Cardiac muscle cell (in vitro differentiated cells and primary cell): ENCODE measurements around the gene PLEKHA6. TPM values are rescaled to one million over a fixed set of nuclear protein-coding genes. Genes with fewer than 3 reads are reported as not detected.

ENCODE experiments used
- DNase-seq, 2 donors: peaks; one replicate each; pipeline versions ENCODE4 v3.0.0 to v3.0.0-alpha.2; 2010 to 2017; ENCODE audit warnings: low read depth in 1 of 2, low spot score in 1 of 2
- H3K27ac ChIP-seq: fragments of 200-600 bp; sonication (generic); 2 replicates; pipeline ENCODE4 v1.5.1; 2016
- H3K27me3 ChIP-seq: fragments of 200-600 bp; sonication (generic); 2 replicates; pipeline ENCODE4 v1.6.0; 2016; ENCODE audit warnings: control low read depth
- H3K36me3 ChIP-seq: fragments of 200-600 bp; sonication (generic); 2 replicates; pipeline ENCODE4 v1.5.1; 2016; ENCODE audit warnings: control low read depth
- H3K4me1 ChIP-seq: fragments of 200-600 bp; sonication (generic); 2 replicates; pipeline ENCODE4 v1.8.1; 2017; ENCODE audit warnings: low read depth, mild to moderate bottlenecking, mixed run types
- H3K4me3 ChIP-seq: fragments of 200-600 bp; sonication (generic); 2 replicates; pipeline ENCODE4 v1.5.1; 2016; ENCODE audit warnings: mild to moderate bottlenecking
- H3K9me3 ChIP-seq: fragments of 200-600 bp; sonication (generic); 2 replicates; pipeline ENCODE4 v1.5.1; 2017; ENCODE audit warnings: low read depth, mild to moderate bottlenecking, control low read depth
- CTCF ChIP-seq: IDR thresholded peaks from 2 replicates; pipeline ENCODE4 v1.5.1; 2012; ENCODE audit warnings: low read depth, mild to moderate bottlenecking, low read length
- polyA plus RNA-seq: library from polyadenylated mRNA; unstranded; fragments of >200 nt; fragmentation: Nextera tagmentation; extraction: Ambion mirVana; gene quantifications from 2 replicates; pipeline ENCODE4 v1.2.1, GENCODE V29; 2016
- total RNA-seq: library from RNA; depleted of rRNA; stranded (reverse); fragments of >200 nt; gene quantifications from 2 replicates; pipeline ENCODE4 v1.2.3, GENCODE V29; 2016

Gene PLEKHA6
- total and polyA plus RNA-seq, 2 experiments from 2014 or later: 41.6 to 44.1 TPM

GRCh38 chr1:204401730-204402129, 42.0 kb upstream of the PLEKHA6 start:
- no peak overlapping the region for H3K4me3 ChIP-seq
- peaks cover 2% of the 10 kb centered on the region for H3K4me1 ChIP-seq
- peaks cover 30% of the 10 kb centered on the region for H3K36me3 ChIP-seq
- no peak for DNase-seq
- H3K27me3 ChIP-seq: no peaks in the 10 kb centered on the region
- H3K27ac ChIP-seq: no peak overlapping the region
- TF ChIP-seq CTCF: no peak
- H3K9me3 ChIP-seq: no peaks in the 10 kb centered on the region

GRCh38 chr1:204400882-204401510, 41.3 kb upstream of the PLEKHA6 start:
- no peak for TF ChIP-seq CTCF
- H3K4me3 ChIP-seq: no peak overlapping the region
- peak overlapping the region; percentile 29 for H3K27ac ChIP-seq
- peak in 1 of 2 donors; percentile 33 for DNase-seq
- H3K27me3 ChIP-seq: no peaks in the 10 kb centered on the region
- no peaks in the 10 kb centered on the region for H3K9me3 ChIP-seq
- H3K36me3 ChIP-seq: peaks cover 28% of the 10 kb centered on the region
- H3K4me1 ChIP-seq: no peaks in the 10 kb centered on the region

- TF ChIP-seq CTCF: peak; percentile 83
- H3K4me3 ChIP-seq: no peak overlapping the region
- DNase-seq: peak; percentile 74 to 77
- H3K36me3 ChIP-seq: peaks cover 11% of the 10 kb centered on the region
- H3K4me1 ChIP-seq: no peaks in the 10 kb centered on the region
- no peaks in the 10 kb centered on the region for H3K27me3 ChIP-seq
- H3K27ac ChIP-seq: no peak overlapping the region
- H3K9me3 ChIP-seq: no peaks in the 10 kb centered on the region
Observed at GRCh38 chr1:204398197-204399125, 38.7 kb upstream of the PLEKHA6 start.

- no peak for DNase-seq
- H3K36me3 ChIP-seq: peaks cover 5% of the 10 kb centered on the region
- no peaks in the 10 kb centered on the region for H3K9me3 ChIP-seq
Observed at GRCh38 chr1:204396015-204396583, 36.4 kb upstream of the PLEKHA6 start.

More at GRCh38 chr1:204396015-204396583, 36.4 kb upstream of the PLEKHA6 start:
- Histone ChIP-seq H3K4me1 (no peaks in the 10 kb centered on the region), H3K4me3 (no peak overlapping the region), H3K27me3 (no peaks in the 10 kb centered on the region), H3K27ac (no peak overlapping the region)
- no peak for TF ChIP-seq CTCF
